PFSK-1 (cell line): ENCODE measurements around the gene CALCOCO2.

ENCODE experiments used
- FOXP2 ChIP-seq: optimal IDR thresholded peaks from 2 replicates; pipeline ENCODE3; 2011; ENCODE audit warnings: borderline replicate concordance, control low read depth, inconsistent platforms; ENCODE audit not compliant: insufficient read depth; ENCODE audit errors: extremely low read length, extremely low read depth
- POLR2AphosphoS5 ChIP-seq: IDR thresholded peaks from 2 replicates; pipeline ENCODE4 v1.6.1; 2012; ENCODE audit warnings: low read depth, mild to moderate bottlenecking, control low read depth, low read length, moderate library complexity
- REST ChIP-seq, 2 experiments: IDR thresholded peaks; 2 replicates each; pipeline versions ENCODE4 v1.6.1 to v1.8.0; 2011 to 2012; ENCODE audit warnings: low read depth in 2 of 2, low read length in 2 of 2, control low read depth in 1 of 2, inconsistent platforms in 1 of 2, mild to moderate bottlenecking in 1 of 2, moderate library complexity in 1 of 2; ENCODE audit not compliant: insufficient read depth in 1 of 2
- SIN3A ChIP-seq: IDR thresholded peaks from 2 replicates; pipeline ENCODE4 v1.6.1; 2012; ENCODE audit warnings: mild to moderate bottlenecking, low read length, moderate library complexity, borderline replicate concordance; ENCODE audit not compliant: insufficient read depth
- TAF1 ChIP-seq: IDR thresholded peaks from 2 replicates; pipeline ENCODE4 v1.6.1; 2012; ENCODE audit warnings: low read length, control low read depth, borderline replicate concordance; ENCODE audit not compliant: insufficient read depth

GRCh38 chr17:48882272-48882671, 51.4 kb downstream of the CALCOCO2 start:
- TF ChIP-seq REST (IDR thresholded peaks at IDR 0.05; ENCODE audit: insufficient read depth in 1 of 2, low read depth in 2 of 2, low read length in 2 of 2) (no peak), TAF1 (no peak), SIN3A (no peak), POLR2AphosphoS5 (no peak), FOXP2 (no peak)
